ENCODE results near the gene DNAJC21.

DNAJC21 gene

DNA sequence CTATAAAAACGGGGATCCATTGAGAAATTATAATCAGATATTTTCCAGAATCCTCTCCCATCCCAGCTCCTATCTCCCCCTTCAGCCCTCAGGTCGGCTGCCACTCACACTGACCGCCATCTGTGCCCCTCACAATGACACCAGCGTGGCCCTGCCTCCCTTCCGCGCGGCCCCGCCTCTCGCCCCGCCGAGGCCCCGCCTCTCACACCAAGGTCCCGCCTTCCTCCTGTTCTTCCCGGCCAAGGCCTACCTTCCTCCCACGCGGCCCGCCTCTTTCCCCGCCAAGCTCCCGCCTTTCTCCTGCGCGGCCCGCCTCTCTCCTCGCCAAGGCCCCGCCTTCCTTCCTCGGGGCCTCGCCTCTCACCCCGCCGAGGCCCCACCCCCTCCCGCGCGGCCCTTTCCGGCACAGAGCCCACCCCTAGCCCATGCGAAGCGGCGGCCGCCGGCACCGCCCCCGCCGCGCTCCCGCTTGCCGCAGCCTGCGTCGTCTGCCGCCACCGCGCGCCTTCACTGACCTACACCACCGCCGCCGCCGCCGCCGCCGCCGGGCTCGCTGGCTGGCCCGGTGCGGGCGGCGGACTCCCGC lies at the start of gene DNAJC21:
Gene DNAJC21, plus strand, starts transcription at position 426 of the 586 bp plus-strand sequence. CDS start 261 bp downstream, outside the sequence.
- peak; percentile 93 to 96 for DNase-seq (ENCODE audit: low read depth in 2 of 2)

DNA sequence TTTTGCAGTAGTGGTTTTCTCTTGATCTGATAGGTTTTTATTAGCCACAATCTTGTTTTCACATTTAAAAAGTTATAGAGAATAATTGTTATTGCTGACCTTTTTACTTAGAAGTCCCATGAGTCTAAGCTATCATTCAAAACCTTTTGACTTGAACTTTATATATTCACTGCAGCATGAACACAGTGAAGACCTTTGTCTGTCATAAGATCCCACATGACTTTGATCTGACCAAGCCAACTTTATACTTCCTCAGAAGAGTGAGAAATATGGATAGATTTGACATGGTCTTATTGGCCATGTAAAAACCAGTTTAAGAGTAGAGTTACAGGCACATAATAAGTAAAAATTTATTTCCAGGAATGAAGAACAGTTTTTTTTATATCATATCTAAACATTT lies 48.1 kb upstream of the DNAJC21 start:
- no peak for DNase-seq (ENCODE audit: low read depth in 2 of 2)

DNA sequence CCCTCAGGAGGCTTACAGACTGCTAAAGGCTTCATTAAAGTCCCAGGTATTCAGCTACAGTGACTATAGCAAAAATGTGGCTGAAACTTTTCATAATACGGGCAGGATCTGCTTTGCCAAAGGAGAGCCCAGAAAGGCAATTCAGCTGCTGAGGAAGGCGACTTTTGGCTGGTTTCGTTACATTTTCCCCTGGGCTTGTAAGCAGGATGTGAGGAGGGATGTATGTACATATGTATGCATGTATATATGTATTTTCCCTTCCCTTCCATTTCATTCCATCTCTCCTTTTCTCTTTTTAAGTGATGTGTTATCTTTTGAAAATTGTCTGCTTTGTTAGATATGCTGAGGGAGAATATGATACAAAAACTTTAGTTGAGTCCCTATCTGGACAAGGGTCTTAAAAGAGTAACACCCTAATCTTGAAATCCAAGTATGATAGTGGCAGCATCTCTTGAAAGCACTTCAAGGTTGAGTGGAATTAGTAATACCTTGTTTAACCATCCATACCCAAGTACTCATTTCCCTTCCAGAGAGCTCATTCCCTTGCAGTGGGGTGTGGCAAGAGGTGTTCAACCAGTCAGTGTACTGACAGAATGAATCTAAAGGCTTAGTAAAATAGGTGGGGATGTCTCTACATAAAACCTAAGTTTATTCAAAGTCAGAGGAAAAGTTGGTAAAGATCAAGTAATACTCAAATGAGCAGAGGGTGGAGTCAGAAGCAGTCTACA lies 42.8 kb upstream of the DNAJC21 start:
- DNase-seq (ENCODE audit: low read depth in 2 of 2): no peak

- DNase-seq (ENCODE audit: low read depth in 2 of 2): no peak
Observed at GRCh38 chr5:34889394-34889793, 40.0 kb upstream of the DNAJC21 start.

GRCh38 chr5:34891981-34892380 lies 37.4 kb upstream of the DNAJC21 start:
- DNase-seq (ENCODE audit: low read depth in 2 of 2): no peak

DNA sequence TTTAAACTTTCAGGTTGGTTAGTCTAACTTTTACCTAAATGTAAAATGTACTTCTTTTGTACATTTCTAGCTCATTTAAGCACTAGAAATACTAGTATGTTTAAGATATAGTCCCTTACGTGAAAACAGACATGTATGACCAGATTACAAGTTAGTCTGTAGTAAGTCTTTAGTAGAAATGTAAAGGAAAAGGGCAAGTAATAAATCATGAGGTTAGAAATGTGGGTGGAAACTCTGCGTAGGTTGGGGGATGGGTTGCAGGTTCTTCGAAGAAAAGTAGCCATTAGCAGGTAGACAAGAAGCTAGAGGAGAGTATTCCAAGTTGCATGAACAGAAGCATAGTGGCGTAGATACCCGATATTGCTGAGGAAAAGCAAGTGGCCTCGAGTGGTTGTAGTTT lies 36.9 kb upstream of the DNAJC21 start:
- DNase-seq (ENCODE audit: low read depth in 2 of 2): no peak

DNA sequence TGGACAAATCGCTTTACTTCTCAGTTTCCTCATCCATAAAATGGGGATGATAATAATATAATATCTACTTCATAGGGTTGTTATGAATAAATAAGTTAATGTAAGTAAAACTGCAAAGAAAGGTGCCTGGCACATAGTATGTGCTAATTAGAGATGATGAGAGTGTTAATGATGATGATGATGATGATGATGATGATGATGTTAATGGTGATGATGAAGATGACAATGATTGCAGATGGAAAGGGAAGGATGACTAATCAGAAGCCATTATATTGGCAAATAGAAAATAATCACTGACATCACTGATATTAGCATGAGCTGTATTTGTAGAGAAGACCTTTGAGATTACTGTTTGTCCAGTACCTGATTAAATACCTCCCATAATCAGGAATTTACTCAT lies 34.6 kb upstream of the DNAJC21 start:
- DNase-seq (ENCODE audit: low read depth in 2 of 2): no peak

GRCh38 chr5:34895641-34896419 lies 33.5 kb upstream of the DNAJC21 start:
- DNase-seq (ENCODE audit: low read depth in 2 of 2): no peak

- DNase-seq (ENCODE audit: low read depth in 2 of 2): no peak
Observed at GRCh38 chr5:34897646-34898045, 31.7 kb upstream of the DNAJC21 start.

DNA sequence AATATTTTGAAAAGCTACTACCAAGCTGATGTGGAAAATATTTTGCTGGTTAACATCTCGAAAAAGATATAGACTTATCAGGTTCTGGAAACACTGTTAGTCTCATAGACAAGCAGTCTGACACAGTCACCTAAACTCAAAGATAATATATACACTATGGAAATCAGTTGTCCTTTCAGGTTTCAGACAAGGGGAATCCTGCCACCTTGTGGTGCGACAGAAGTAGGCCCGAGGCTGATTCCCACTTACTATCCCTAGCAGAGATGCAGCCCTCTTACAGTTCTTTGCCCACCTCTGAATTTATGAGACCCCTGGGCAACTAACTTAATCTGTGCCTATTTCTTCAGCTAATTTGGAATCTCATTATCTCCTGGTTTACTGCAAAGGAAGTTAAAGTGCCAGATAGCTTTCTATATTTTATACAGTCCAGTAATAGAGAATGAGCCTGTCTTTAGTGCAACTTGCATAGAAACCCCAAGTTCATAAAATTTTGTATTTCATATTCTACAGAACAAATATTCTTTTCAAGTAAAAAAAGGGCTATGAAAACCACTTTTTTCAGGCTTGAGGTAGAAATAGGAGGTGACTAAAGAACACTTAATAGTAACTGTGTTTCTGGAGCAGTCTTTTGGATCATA lies 31.0 kb upstream of the DNAJC21 start:
- DNase-seq (ENCODE audit: low read depth in 2 of 2): peak; percentile 12 to 25

- DNase-seq (ENCODE audit: low read depth in 2 of 2): no peak
Observed at GRCh38 chr5:34899066-34899465, 30.3 kb upstream of the DNAJC21 start.

DNA sequence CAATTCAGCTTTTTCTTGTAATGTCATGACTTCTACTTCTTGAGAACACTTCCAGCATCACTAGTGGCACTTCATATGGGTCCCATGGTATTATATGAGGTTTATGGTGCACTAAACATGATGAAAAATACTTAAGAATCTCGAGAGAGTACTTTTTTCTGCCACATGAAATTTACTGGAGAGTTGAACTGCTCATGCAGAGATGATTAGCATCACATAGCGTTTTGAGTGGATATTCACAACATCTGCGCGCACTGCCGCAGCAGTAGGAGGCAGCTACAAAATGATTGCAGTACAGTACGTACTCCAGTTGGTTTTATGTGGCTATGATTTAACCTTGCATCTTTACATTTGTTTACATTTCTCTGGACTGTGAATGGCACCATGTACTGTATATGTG lies 28.7 kb upstream of the DNAJC21 start:
- no peak for DNase-seq (ENCODE audit: low read depth in 2 of 2)

DNA sequence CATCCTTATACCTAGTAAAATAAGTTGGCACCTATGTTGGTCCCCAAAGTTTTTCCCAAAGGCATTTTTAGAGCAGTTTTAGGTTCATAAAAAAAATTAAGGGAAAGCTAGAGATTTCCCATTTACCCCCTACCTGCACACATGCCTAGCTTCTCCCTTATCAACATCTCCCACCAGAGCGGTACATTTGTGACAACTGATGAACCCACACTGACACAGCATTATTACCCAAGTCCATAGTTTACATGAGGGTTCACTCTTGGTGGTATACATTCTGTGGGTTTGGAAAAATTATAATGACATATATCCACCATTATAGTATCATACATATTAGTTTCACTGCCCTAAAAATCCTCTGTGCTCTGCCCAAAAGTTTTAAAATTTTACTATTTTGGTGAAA lies 26.1 kb upstream of the DNAJC21 start:
- DNase-seq (ENCODE audit: low read depth in 2 of 2): no peak

DNA sequence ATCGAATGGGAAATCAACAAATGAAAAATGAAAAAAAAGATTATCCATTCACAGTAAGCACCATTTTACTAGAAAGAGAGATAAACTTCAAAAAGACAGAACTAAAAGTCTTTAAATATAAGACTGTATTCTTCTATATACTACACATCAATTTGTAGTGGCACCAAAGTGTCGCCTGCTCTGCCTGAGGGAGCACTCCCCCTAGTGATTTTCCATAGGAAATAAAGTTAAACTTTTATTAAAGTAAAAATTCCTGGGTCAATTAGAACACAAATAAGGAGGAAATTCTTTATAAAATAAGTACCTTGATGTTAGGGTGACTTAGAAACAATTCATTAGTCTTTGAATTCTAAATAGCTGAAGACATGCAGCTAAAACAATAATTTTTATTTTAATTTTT lies 23.8 kb upstream of the DNAJC21 start:
- DNase-seq (ENCODE audit: low read depth in 2 of 2): no peak

DNA sequence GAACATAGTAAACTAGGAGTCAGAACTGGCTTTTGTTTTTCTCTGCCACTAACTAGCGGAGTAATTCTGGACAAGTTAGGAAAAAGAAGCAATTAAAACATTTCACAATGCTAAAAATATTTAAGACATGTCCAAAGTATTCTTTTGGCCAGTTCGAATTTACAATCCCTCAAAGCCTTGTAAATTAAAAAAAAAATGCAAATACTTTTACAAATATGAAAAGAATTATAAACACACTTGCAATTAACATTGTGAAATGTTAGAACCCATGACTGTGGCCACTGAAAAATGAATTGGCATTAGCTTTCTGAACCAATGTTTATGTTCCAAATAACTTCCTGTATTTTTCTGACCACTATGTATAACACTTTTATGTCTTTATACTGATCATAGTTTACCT lies 16.3 kb upstream of the DNAJC21 start:
- DNase-seq (ENCODE audit: low read depth in 2 of 2): no peak

DNA sequence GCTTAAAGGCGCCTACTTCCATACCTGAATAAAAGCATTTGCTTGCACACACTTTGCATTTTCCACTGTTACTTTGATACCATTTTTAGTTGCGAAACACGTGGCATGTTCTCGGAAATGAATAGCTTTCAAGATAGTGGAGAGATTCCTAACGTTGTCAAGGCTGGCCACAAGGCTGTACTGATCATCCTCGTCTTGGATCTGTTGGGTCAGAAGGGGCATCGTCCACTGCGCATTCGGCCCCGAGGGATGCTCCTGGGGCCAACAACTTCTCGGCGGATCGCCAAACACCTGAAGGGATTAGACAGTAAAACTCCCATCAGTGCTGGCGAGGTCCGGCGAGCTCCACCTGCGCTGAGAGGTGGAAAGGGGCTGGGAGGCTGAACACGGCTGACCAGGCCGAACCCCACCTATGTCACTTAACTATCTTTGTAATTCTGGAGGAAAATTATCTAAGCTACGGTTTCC lies 14.7 kb upstream of the DNAJC21 start:
- DNase-seq (ENCODE audit: low read depth in 2 of 2): no peak

GRCh38 chr5:34915139-34915855 lies 14.1 kb upstream of the DNAJC21 start, which contains the start of the genes BRIX1 and RAD1:
BRIX1 (plus strand) TSS chr5:34915711; CDS start chr5:34915739, 28 bp downstream.
RAD1 (minus strand) TSS chr5:34915504; CDS start chr5:34914892, 612 bp downstream.
- peak; percentile 86 to 87 for DNase-seq (ENCODE audit: low read depth in 2 of 2)

GRCh38 chr5:34915856-34916192 lies 13.5 kb upstream of the DNAJC21 start:
- no peak for DNase-seq (ENCODE audit: low read depth in 2 of 2)

GRCh38 chr5:34916518-34916917 lies 12.8 kb upstream of the DNAJC21 start:
- DNase-seq (ENCODE audit: low read depth in 2 of 2): no peak

DNA sequence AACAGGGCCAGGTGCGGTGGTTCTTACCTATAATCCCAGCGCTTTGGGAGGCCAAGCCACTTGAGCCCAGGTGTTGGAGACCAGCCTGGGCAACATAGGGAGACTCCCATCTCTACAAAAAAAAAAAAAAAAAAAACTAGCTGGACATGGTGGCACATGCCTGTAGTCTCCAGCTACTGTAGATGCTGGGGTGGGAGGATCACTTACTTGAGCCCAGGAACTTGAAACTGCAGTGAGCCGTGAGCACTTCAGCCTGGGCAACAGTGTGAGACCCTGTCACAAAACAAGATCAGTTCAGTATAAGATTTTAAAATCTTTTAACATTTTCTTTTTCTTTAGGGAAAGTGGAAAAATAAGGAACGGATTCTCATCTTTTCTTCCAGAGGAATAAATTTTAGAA lies 11.3 kb upstream of the DNAJC21 start:
- no peak for DNase-seq (ENCODE audit: low read depth in 2 of 2)

- DNase-seq (ENCODE audit: low read depth in 2 of 2): no peak
Observed at GRCh38 chr5:34919077-34919476, 10.3 kb upstream of the DNAJC21 start.
